ENCODE results near the gene PRICKLE2. TPM values are rescaled to one million over a fixed set of nuclear protein-coding genes. Genes with fewer than 3 reads are reported as not detected.

Gene PRICKLE2
- total RNA-seq, 1 experiment from 2014 or later: 0.26 TPM

GRCh38 chr3:64130436-64130835 is 94.8 kb downstream of the PRICKLE2 start:
- POLR2A ChIA-PET: no interaction called here
- no peak for TF ChIP-seq TCF7L2 (IDR thresholded peaks at IDR 0.05; ENCODE audit: low read depth, low read length)
- no peak for TF ChIP-seq CTCF (IDR thresholded peaks at IDR 0.05)
- no peak for TF ChIP-seq POLR2AphosphoS5 (IDR thresholded peaks at IDR 0.05; ENCODE audit: low read depth, low read length)
- no peak for TF ChIP-seq REST (IDR thresholded peaks at IDR 0.05; ENCODE audit: insufficient read depth in 1 of 2, low read depth in 2 of 2, low read length in 1 of 2)
- TF ChIP-seq SIN3A (IDR thresholded peaks at IDR 0.05; ENCODE audit: borderline replicate concordance, insufficient read depth, low read depth, low read length): no peak
- Histone ChIP-seq H3K4me1 (ENCODE audit: control insufficient read depth, insufficient read depth, low read length) (no peaks in the 10 kb centered on the region), H3K36me3 (ENCODE audit: control insufficient read depth, insufficient read depth, low read length) (no peaks in the 10 kb centered on the region), H3K27ac (ENCODE audit: low read length) (no peak overlapping the region), H3K27me3 (ENCODE audit: control insufficient read depth, insufficient read depth, low read length) (no peaks in the 10 kb centered on the region), H3K4me3 (ENCODE audit: low read depth in 2 of 2, low read length in 2 of 2) (no peak overlapping the region), H3K9me3 (ENCODE audit: control insufficient read depth, insufficient read depth, low read depth, low read length) (no peaks in the 10 kb centered on the region)
- CTCF ChIA-PET: no interaction called here
- ATAC-seq (no peak), DNase-seq (ENCODE audit: low read depth, low spot score) (no peak)
- in situ Hi-C loops (cut with HindIII; ENCODE audit: low pct_unique_long_range_greater_than_20kb, low sequenced_read_pairs) (no loop called here), intact Hi-C loops (cut with micrococcal nuclease; ENCODE audit: unreplicated experiment) (no loop called here)
- BruUV-seq (replicated peaks): no TSS peak

GRCh38 chr3:64129581-64129980 is 95.7 kb downstream of the PRICKLE2 start:
- H3K9me3 ChIP-seq (ENCODE audit: control insufficient read depth, insufficient read depth, low read depth, low read length): no peaks in the 10 kb centered on the region
- H3K27ac ChIP-seq (ENCODE audit: low read length): no peak overlapping the region
- no peaks in the 10 kb centered on the region for H3K36me3 ChIP-seq (ENCODE audit: control insufficient read depth, insufficient read depth, low read length)
- POLR2A ChIA-PET: no interaction called here
- in situ Hi-C loops (cut with HindIII; ENCODE audit: low pct_unique_long_range_greater_than_20kb, low sequenced_read_pairs): no loop called here
- no peak overlapping the region for H3K4me3 ChIP-seq (ENCODE audit: low read depth in 2 of 2, low read length in 2 of 2)
- CTCF ChIA-PET: no interaction called here
- no TSS peak for BruUV-seq (replicated peaks)
- no peaks in the 10 kb centered on the region for H3K27me3 ChIP-seq (ENCODE audit: control insufficient read depth, insufficient read depth, low read length)
- no peaks in the 10 kb centered on the region for H3K4me1 ChIP-seq (ENCODE audit: control insufficient read depth, insufficient read depth, low read length)
- intact Hi-C loops (cut with micrococcal nuclease; ENCODE audit: unreplicated experiment): no loop called here
- no peak for TF ChIP-seq CTCF (IDR thresholded peaks at IDR 0.05)
- no peak for TF ChIP-seq POLR2AphosphoS5 (IDR thresholded peaks at IDR 0.05; ENCODE audit: low read depth, low read length)
- no peak for TF ChIP-seq REST (IDR thresholded peaks at IDR 0.05; ENCODE audit: insufficient read depth in 1 of 2, low read depth in 2 of 2, low read length in 1 of 2)
- TF ChIP-seq SIN3A (IDR thresholded peaks at IDR 0.05; ENCODE audit: borderline replicate concordance, insufficient read depth, low read depth, low read length): no peak
- TF ChIP-seq TCF7L2 (IDR thresholded peaks at IDR 0.05; ENCODE audit: low read depth, low read length): no peak
- ATAC-seq (no peak), DNase-seq (ENCODE audit: low read depth, low spot score) (no peak)
